ENCODE measurements around the gene TDRD12.

DNA sequence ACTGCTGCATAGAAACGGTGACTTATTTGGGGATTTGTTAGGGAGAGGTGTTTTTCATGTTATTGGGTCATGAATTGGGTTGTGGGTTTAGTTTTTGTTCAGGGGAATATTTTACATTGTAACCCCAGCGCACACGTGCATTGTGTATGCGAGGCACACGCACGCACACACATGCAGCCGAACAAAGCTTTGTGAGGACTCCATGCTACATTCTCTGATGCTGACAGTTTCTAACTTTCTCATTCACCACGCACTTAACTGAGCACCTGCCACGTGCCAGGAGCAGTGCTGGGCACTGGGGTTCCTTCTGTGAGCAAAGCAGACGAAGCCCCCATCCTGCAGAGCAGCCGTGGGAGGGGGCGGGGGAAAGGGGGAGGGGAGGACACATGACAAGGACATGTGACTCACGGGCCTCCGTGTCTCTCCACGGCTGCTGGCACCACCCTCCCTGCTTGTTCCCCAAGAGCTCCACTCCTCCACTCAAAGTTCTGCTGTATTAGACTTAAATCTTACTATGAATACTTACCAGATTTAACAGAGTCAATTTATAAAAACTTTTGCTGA lies 94.4 kb downstream of the TDRD12 start:
- no peak for TF ChIP-seq YY1 (IDR thresholded peaks at IDR 0.05; ENCODE audit: insufficient read depth, insufficient read length)
- TF ChIP-seq ZNF274 (IDR thresholded peaks at IDR 0.05; ENCODE audit: low read depth, low read length), result no peak
- TF ChIP-seq SUZ12 (IDR thresholded peaks at IDR 0.05; ENCODE audit: extremely low read depth, insufficient read depth, insufficient read length), result no peak

Measured in NT2/D1 (cell line).